COLO668 (cell line): Measurements from ENCODE around the gene TBX4.
"Not testable (repeated sequence)": the region's sequence is repeated elsewhere in the genome, so short reads cannot be mapped to it uniquely, and the experiment has no call there.

Experiments used
- DNase-seq: peaks from one replicate; lab custom pipeline; 2025; ENCODE audit not compliant: unreplicated experiment; lab: John Stamatoyannopoulos, UW

TBX4 gene

GRCh38 chr17:61427567-61427966, 24.7 kb upstream of the TBX4 start:
- no peak for DNase-seq

- no peak for DNase-seq
Observed at GRCh38 chr17:61429274-61429673, 22.9 kb upstream of the TBX4 start.

- DNase-seq, result not testable (repeated sequence)
Observed at GRCh38 chr17:61429831-61430230, 22.4 kb upstream of the TBX4 start.

GRCh38 chr17:61431594-61432311, 20.5 kb upstream of the TBX4 start:
- DNase-seq, result no peak

GRCh38 chr17:61436273-61436672, 15.9 kb upstream of the TBX4 start:
- no peak for DNase-seq

- no peak for DNase-seq
Observed at GRCh38 chr17:61436995-61437704, 15.1 kb upstream of the TBX4 start.

GRCh38 chr17:61440697-61441096, 11.5 kb upstream of the TBX4 start:
- DNase-seq, result no peak

GRCh38 chr17:61441507-61441906, 10.7 kb upstream of the TBX4 start:
- DNase-seq, result not testable (repeated sequence)

GRCh38 chr17:61442136-61442775, 10.0 kb upstream of the TBX4 start:
- no peak for DNase-seq

GRCh38 chr17:61442878-61443474, 9.2 kb upstream of the TBX4 start:
- no peak for DNase-seq

- no peak for DNase-seq
Observed at GRCh38 chr17:61443475-61443882, 8.7 kb upstream of the TBX4 start.

GRCh38 chr17:61444075-61444474, 8.1 kb upstream of the TBX4 start:
- DNase-seq, result no peak

GRCh38 chr17:61444831-61445230, 7.4 kb upstream of the TBX4 start:
- no peak for DNase-seq

- no peak for DNase-seq
Observed at GRCh38 chr17:61447358-61447757, 4.9 kb upstream of the TBX4 start.

GRCh38 chr17:61448042-61448441, 4.2 kb upstream of the TBX4 start:
- no peak for DNase-seq

- DNase-seq, result not testable (repeated sequence)
Observed at GRCh38 chr17:61449140-61449539, 3.1 kb upstream of the TBX4 start.

GRCh38 chr17:61449707-61450640, 2.2 kb upstream of the TBX4 start:
- DNase-seq, result no peak

- DNase-seq, result no peak
Observed at GRCh38 chr17:61450641-61451537, 1.3 kb upstream of the TBX4 start.

GRCh38 chr17:61451538-61452300, 503 bp upstream of the TBX4 start:
- no peak for DNase-seq
